Adrenal gland (tissue), 5 donors: ENCODE results near the gene FOCAD.

Source experiments
- POLR2A ChIP-seq, 2 donors: fragments of 450-650 bp; IDR thresholded peaks; one replicate each; pipeline ENCODE4 v1.6.1; 2017; ENCODE audit warnings: antibody characterized with exemption in 2 of 2, mild to moderate bottlenecking in 2 of 2, moderate library complexity in 1 of 2
- TF ChIP-seq, protein P1 (sequence below), 6 experiments: fragments of 450-650 bp in 4 of 6; fragments of 200-600 bp in 2 of 6; sonication (generic) in 1 of 6; IDR thresholded peaks; 1 replicate in 5 of 6; 2 replicates in 1 of 6; pipeline versions ENCODE4 v1.5.1 to v1.8.0; 2016 to 2021; ENCODE audit warnings: antibody characterized with exemption in 6 of 6, mild to moderate bottlenecking in 2 of 6, moderate library complexity in 1 of 6
- donor health status: DM: no; HTN: no; CAD: no.

DNA sequence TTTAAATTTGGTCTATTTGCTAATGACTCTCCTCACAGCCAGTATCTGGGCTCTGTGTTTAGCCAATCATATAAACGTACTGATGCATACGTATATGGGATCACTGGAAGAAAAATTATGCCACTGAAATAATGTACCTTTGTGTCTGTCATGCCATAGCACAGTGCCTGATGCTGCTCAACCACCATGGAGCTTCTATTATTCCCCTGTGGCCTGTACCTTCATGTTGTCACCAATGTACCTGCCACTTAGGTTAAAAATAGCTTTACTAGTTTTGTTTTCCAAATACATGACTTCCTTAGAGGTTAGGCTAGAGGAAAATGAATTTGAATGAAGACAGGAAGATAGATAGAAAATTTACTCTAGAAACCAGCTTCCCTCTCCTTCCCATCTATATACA, 312.8 kb downstream of the FOCAD start:
- TF ChIP-seq, protein P1, sequence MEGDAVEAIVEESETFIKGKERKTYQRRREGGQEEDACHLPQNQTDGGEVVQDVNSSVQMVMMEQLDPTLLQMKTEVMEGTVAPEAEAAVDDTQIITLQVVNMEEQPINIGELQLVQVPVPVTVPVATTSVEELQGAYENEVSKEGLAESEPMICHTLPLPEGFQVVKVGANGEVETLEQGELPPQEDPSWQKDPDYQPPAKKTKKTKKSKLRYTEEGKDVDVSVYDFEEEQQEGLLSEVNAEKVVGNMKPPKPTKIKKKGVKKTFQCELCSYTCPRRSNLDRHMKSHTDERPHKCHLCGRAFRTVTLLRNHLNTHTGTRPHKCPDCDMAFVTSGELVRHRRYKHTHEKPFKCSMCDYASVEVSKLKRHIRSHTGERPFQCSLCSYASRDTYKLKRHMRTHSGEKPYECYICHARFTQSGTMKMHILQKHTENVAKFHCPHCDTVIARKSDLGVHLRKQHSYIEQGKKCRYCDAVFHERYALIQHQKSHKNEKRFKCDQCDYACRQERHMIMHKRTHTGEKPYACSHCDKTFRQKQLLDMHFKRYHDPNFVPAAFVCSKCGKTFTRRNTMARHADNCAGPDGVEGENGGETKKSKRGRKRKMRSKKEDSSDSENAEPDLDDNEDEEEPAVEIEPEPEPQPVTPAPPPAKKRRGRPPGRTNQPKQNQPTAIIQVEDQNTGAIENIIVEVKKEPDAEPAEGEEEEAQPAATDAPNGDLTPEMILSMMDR (IDR thresholded peaks at IDR 0.05) = no peak
- TF ChIP-seq POLR2A (IDR thresholded peaks at IDR 0.05) = no peak
